Activated T-cell treated with anti-CD3 and anti-CD28 coated beads, Interleukin-2, amount 50 U/mL, for 72 hours (primary cell): ENCODE results near the gene LIME1. TPM values are rescaled to one million over a fixed set of nuclear protein-coding genes. Genes with fewer than 3 reads are reported as not detected.
"Not testable (repeated sequence)": the region's sequence is repeated elsewhere in the genome, so short reads cannot be mapped to it uniquely, and the experiment has no call there.

Experiments
- ATAC-seq, 2 donors: fragments of 150-1000 bp; cut with Tn5 transposase; replicated peaks in 1 of 2; 2 replicates each; pipeline ENCODE4 v1.10.0; 2021; ENCODE audit warnings: moderate library complexity in 2 of 2, mild to moderate bottlenecking in 1 of 2
- DNase-seq, 2 donors: peaks; one replicate each; pipeline ENCODE4 v3.0.0; 2021 to 2022; ENCODE audit warnings: mixed read lengths in 1 of 2
- H3K27ac Mint-ChIP-seq: one replicate; pipeline ENCODE4 v1.8.0; 2022; ENCODE audit warnings: mild to moderate bottlenecking, moderate library complexity, mixed read lengths
- H3K27me3 Mint-ChIP-seq: one replicate; pipeline ENCODE4 v1.8.0; 2022; ENCODE audit warnings: low read depth, mixed read lengths
- H3K36me3 Mint-ChIP-seq, 2 donors: one replicate each; pipeline ENCODE4 v1.8.0; 2022; ENCODE audit warnings: mixed read lengths in 2 of 2, mild to moderate bottlenecking in 1 of 2; ENCODE audit not compliant: insufficient read depth in 2 of 2
- H3K4me1 Mint-ChIP-seq: one replicate; pipeline ENCODE4 v1.8.0; 2022; ENCODE audit warnings: low read depth, mixed read lengths
- H3K4me3 Mint-ChIP-seq, 2 donors: one replicate each; pipeline ENCODE4 v1.8.0; 2022; ENCODE audit warnings: mild to moderate bottlenecking in 2 of 2, mixed read lengths in 2 of 2, moderate library complexity in 2 of 2
- H3K9me3 Mint-ChIP-seq, 2 donors: one replicate each; pipeline ENCODE4 v1.8.0; 2022; ENCODE audit warnings: mixed read lengths in 2 of 2
- total RNA-seq, 2 donors: library from RNA; stranded (reverse); gene quantifications; one replicate each; pipeline ENCODE4 v1.2.3, GENCODE V29; 2022

The LIME1 gene
- total RNA-seq, 2 donors from 2014 or later: 13.4 to 21.1 TPM

DNA sequence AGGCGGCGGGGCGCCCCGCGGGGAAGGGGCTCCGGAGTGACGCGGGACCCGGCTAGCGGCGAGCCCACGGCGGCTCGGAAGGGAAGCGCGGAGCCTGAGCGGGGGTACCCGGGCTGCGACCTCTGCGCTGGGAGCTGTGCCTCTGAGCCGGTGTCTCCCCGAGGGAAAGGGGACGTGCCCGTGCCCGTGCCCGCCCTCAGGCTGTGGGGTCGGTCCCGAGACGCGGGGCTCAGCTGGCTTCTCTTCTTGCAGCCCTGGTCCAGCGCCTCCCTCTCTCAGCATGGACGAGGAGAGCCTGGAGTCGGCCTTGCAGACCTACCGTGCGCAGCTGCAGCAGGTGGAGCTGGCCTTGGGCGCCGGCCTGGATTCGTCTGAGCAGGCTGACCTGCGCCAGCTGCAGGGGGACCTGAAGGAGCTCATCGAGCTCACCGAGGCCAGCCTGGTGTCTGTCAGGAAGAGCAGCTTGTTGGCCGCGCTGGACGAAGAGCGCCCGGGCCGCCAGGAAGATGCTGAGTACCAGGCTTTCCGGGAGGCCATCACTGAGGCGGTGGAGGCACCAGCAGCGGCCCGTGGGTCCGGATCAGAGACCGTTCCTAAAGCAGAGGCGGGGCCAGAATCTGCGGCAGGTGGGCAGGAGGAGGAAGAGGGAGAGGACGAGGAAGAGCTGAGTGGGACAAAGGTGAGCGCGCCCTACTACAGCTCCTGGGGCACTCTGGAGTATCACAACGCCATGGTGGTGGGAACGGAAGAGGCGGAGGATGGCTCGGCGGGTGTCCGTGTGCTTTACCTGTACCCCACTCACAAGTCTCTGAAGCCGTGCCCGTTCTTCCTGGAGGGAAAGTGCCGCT lies 27.9 kb upstream of the LIME1 start:
- ATAC-seq (peak; percentile 3 to 12), DNase-seq (no peak)
- peaks cover 6 to 34% of the 10 kb centered on the region in 2 donors for H3K36me3 Mint-ChIP-seq

GRCh38 chr20:63709149-63709527 lies 27.3 kb upstream of the LIME1 start:
- H3K9me3 Mint-ChIP-seq: peaks cover 2 to 5% of the 10 kb centered on the region in 2 donors
- peaks cover 53% of the 10 kb centered on the region for H3K4me1 Mint-ChIP-seq
- no peaks in the 10 kb centered on the region for H3K27me3 Mint-ChIP-seq
- H3K4me3 Mint-ChIP-seq: peak overlapping the region; percentile 94 to 96
- no peak overlapping the region for H3K27ac Mint-ChIP-seq
- ATAC-seq (no peak), DNase-seq (no peak)
- H3K36me3 Mint-ChIP-seq: peaks cover 6 to 39% of the 10 kb centered on the region in 2 donors

More for the DNA sequence above, 27.9 kb upstream of the LIME1 start:
- Mint-ChIP-seq H3K4me1 (peaks cover 51% of the 10 kb centered on the region), H3K4me3 (peak overlapping the region; percentile 94 to 96), H3K9me3 (peaks cover 2 to 5% of the 10 kb centered on the region in 2 donors), H3K27me3 (no peaks in the 10 kb centered on the region), H3K27ac (peak overlapping the region; percentile 77)

DNA sequence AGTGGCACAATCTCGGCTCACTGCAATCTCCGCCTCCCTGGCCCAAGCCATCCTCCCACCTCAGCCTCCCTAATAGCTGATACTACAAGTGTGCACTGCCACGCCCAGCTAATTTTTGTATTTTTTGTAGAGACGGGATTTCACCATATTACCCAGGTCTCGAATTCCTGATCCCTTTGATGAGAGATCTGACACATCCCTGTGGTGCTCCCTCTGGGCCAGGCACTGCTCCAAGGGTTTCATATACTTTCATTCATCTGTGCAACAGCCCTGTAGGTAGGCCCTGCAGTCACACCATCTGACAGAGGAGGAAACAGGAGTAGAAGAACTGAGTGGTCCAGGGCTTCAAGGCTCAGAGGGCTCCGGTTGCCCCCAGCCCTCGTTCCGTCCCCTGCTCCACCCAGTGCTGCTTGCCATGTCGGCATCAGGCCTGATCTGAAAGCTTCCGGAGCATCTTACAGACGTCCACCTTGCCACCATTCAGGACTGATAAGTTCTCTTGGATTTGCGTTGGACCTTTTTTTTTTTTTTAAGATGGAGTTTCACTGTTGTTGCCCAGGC lies 25.3 kb upstream of the LIME1 start:
- DNase-seq (no peak), ATAC-seq (no peak)
- Mint-ChIP-seq H3K36me3 (peaks cover 12 to 50% of the 10 kb centered on the region in 2 donors), H3K9me3 (peaks cover 2 to 7% of the 10 kb centered on the region in 2 donors), H3K4me1 (peaks cover 64% of the 10 kb centered on the region), H3K4me3 (peak overlapping the region; percentile 41 to 71), H3K27ac (no peak overlapping the region), H3K27me3 (no peaks in the 10 kb centered on the region)

GRCh38 chr20:63712191-63712590 lies 24.3 kb upstream of the LIME1 start:
- peaks cover 14 to 56% of the 10 kb centered on the region in 2 donors for H3K36me3 Mint-ChIP-seq
- H3K9me3 Mint-ChIP-seq: peaks cover 2 to 9% of the 10 kb centered on the region in 2 donors
- H3K4me3 Mint-ChIP-seq: peak overlapping the region in 1 of 2 donors; percentile 10
- H3K27me3 Mint-ChIP-seq: no peaks in the 10 kb centered on the region
- no peak for ATAC-seq
- H3K4me1 Mint-ChIP-seq: peaks cover 67% of the 10 kb centered on the region
- DNase-seq: no peak
- H3K27ac Mint-ChIP-seq: peak overlapping the region; percentile 81

- H3K9me3 Mint-ChIP-seq: peaks cover 6 to 9% of the 10 kb centered on the region in 2 donors
- H3K36me3 Mint-ChIP-seq: peaks cover 27 to 74% of the 10 kb centered on the region in 2 donors
- DNase-seq (no peak), ATAC-seq (no peak)
- H3K27ac Mint-ChIP-seq: no peak overlapping the region
- no peaks in the 10 kb centered on the region for H3K27me3 Mint-ChIP-seq
- H3K4me1 Mint-ChIP-seq: peaks cover 56% of the 10 kb centered on the region
- no peak overlapping the region for H3K4me3 Mint-ChIP-seq
Observed at GRCh38 chr20:63714858-63715257, 21.6 kb upstream of the LIME1 start.

- Mint-ChIP-seq H3K27me3 (no peaks in the 10 kb centered on the region), H3K4me1 (peaks cover 49% of the 10 kb centered on the region), H3K4me3 (no peak overlapping the region), H3K9me3 (peaks cover 3 to 4% of the 10 kb centered on the region in 2 donors), H3K27ac (no peak overlapping the region), H3K36me3 (peaks cover 27 to 55% of the 10 kb centered on the region in 2 donors)
- DNase-seq (no peak), ATAC-seq (no peak)
Observed at GRCh38 chr20:63718996-63719395, 17.5 kb upstream of the LIME1 start.

- not testable (repeated sequence) for ATAC-seq, H3K9me3 Mint-ChIP-seq, H3K27me3 Mint-ChIP-seq, DNase-seq, H3K4me3 Mint-ChIP-seq
- H3K27ac Mint-ChIP-seq: peak overlapping the region; percentile 38
- H3K36me3 Mint-ChIP-seq: peaks cover 22 to 54% of the 10 kb centered on the region in 2 donors
- peaks cover 26% of the 10 kb centered on the region for H3K4me1 Mint-ChIP-seq
Observed at GRCh38 chr20:63722967-63723622, 13.4 kb upstream of the LIME1 start.

DNA sequence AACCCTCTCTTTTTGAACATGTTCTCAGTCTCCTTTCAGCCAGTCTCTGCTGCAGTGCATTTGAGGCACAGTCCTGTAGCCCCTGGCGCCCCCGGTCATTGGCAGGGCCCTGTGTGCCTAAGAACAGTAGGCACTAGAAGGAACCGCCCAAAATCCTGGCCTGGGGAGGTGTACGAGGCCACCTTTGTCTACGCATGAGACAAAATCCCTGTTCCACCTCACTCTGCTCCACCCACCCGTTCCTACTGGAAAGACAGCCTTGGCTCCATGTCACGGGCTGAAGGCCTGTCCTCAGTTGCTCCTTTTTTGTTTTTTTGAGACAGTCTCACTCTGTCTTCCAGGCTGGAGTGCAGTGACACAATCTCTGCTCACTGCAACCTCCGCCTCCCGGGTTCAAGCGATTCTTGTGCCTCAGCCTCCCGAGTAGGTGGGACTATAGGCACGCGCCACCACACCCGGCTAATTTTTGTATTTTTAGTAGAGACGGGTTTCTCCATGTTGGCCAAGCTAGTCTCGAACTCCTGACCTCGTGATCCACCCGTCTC lies 6.2 kb upstream of the LIME1 start:
- peaks cover 9 to 32% of the 10 kb centered on the region in 2 donors for H3K36me3 Mint-ChIP-seq
- not testable (repeated sequence) for H3K9me3 Mint-ChIP-seq, ATAC-seq, H3K4me1 Mint-ChIP-seq, H3K27ac Mint-ChIP-seq, H3K4me3 Mint-ChIP-seq, DNase-seq, H3K27me3 Mint-ChIP-seq

DNA sequence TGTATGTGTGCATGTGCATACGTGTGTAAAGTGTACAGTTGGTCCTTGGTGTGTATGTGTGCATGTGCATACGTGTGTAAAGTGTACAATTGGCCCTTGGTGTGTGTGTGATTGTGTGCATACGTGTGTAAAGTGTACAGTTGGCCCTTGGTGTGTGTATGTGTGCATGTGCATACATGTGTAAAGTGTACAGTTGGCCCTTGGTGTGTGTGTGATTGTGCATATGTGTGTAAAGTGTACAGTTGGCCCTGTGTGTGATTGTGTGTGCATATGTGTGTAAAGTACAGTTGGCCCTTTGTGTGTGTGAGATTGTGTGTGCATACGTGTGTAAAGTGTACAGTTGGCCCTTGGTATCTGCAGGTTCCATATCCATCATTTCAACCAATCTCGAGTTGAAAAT lies 5.1 kb upstream of the LIME1 start:
- Mint-ChIP-seq H3K27me3 (no peaks in the 10 kb centered on the region), H3K27ac (no peak overlapping the region), H3K4me3 (no peak overlapping the region), H3K36me3 (peaks cover 4 to 22% of the 10 kb centered on the region in 2 donors), H3K9me3 (no peaks in the 10 kb centered on the region), H3K4me1 (peaks cover 7% of the 10 kb centered on the region)
- ATAC-seq (no peak), DNase-seq (no peak)

- Mint-ChIP-seq H3K27me3 (no peaks in the 10 kb centered on the region), H3K4me3 (no peak overlapping the region), H3K36me3 (peaks cover 2 to 13% of the 10 kb centered on the region in 2 donors), H3K9me3 (no peaks in the 10 kb centered on the region), H3K4me1 (peaks cover 16% of the 10 kb centered on the region), H3K27ac (no peak overlapping the region)
- ATAC-seq (no peak), DNase-seq (no peak)
Observed at GRCh38 chr20:63732118-63733095, 4.1 kb upstream of the LIME1 start.

DNA sequence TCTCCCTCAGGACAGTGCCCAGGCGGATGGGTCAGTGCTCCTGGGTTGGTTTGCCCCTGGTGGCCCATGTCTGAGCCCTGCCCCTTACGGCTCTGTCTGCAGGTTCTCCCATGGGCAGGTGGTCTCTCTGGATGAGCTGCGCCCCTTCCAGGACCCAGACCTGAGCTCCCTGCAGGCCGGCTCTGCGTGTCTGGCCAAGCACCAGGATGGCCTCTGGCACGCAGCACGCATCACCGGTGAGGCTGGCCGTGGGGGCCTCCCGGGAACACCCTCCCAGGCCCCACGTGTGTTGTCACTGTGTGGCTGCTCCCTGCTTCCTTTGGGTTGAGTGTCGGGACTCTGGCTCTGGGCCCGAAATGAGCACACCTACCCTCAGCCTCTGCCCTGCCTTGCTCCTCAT lies 3.3 kb upstream of the LIME1 start:
- no peak overlapping the region for H3K27ac Mint-ChIP-seq
- H3K9me3 Mint-ChIP-seq: no peaks in the 10 kb centered on the region
- no peaks in the 10 kb centered on the region for H3K27me3 Mint-ChIP-seq

GRCh38 chr20:63733579-63734081 lies 2.8 kb upstream of the LIME1 start:
- ATAC-seq (no peak), DNase-seq (no peak)
- H3K9me3 Mint-ChIP-seq: no peaks in the 10 kb centered on the region
- H3K27me3 Mint-ChIP-seq: no peaks in the 10 kb centered on the region
- no peak overlapping the region for H3K4me3 Mint-ChIP-seq
- H3K27ac Mint-ChIP-seq: no peak overlapping the region
- peaks cover 16% of the 10 kb centered on the region for H3K4me1 Mint-ChIP-seq
- H3K36me3 Mint-ChIP-seq: peaks cover 0 to 7% of the 10 kb centered on the region in 2 donors

More for the DNA sequence above, 3.3 kb upstream of the LIME1 start:
- Mint-ChIP-seq H3K4me1 (peaks cover 16% of the 10 kb centered on the region), H3K36me3 (peaks cover 2 to 10% of the 10 kb centered on the region in 2 donors), H3K4me3 (no peak overlapping the region)
- DNase-seq (no peak), ATAC-seq (no peak)
